KMS-11 (cell line): ENCODE results near the gene ELN.
A peak's percentile ranks its signal among the peaks of the same experiment; 100 is the strongest.
"Not testable (repeated sequence)": the region's sequence is repeated elsewhere in the genome, so short reads cannot be mapped to it uniquely, and the experiment has no call there.

Experiments used
- H2AFZ ChIP-seq: fragments of 200-600 bp; sonication (generic); 2 replicates; pipeline ENCODE4 v1.6.1; 2016; ENCODE audit warnings: antibody characterized with exemption, mixed run types, low read depth
- H3K27ac ChIP-seq: fragments of 200-600 bp; sonication (generic); 2 replicates; pipeline ENCODE4 v1.6.1; 2016; ENCODE audit warnings: mild to moderate bottlenecking, mixed run types
- H3K27me3 ChIP-seq: fragments of 200-600 bp; sonication (generic); 2 replicates; pipeline ENCODE4 v1.6.1; 2017; ENCODE audit warnings: mild to moderate bottlenecking, low read depth, mixed run types, moderate library complexity; ENCODE audit not compliant: insufficient read depth
- H3K36me3 ChIP-seq: fragments of 200-600 bp; sonication (generic); 2 replicates; pipeline ENCODE4 v1.6.1; 2017; ENCODE audit warnings: mild to moderate bottlenecking, mixed run types; ENCODE audit not compliant: insufficient read depth
- H3K4me1 ChIP-seq: fragments of 200-600 bp; sonication (generic); 2 replicates; pipeline ENCODE4 v1.6.1; 2016; ENCODE audit warnings: mild to moderate bottlenecking, low read depth, mixed run types; ENCODE audit not compliant: poor library complexity, severe bottlenecking
- H3K4me2 ChIP-seq: fragments of 200-600 bp; sonication (generic); 2 replicates; pipeline ENCODE4 v1.7.0; 2016; ENCODE audit warnings: mild to moderate bottlenecking, mixed run types
- H3K4me3 ChIP-seq: fragments of 200-600 bp; sonication (generic); IDR thresholded peaks from 2 replicates; pipeline ENCODE4 v1.6.1; 2017; ENCODE audit warnings: low read depth, low read length, mixed read lengths; ENCODE audit not compliant: insufficient read depth
- H3K79me2 ChIP-seq: fragments of 200-600 bp; sonication (generic); 2 replicates; pipeline ENCODE4 v1.6.1; 2016; ENCODE audit warnings: low read depth, mixed run types; ENCODE audit not compliant: insufficient read depth
- H3K9ac ChIP-seq: fragments of 200-600 bp; sonication (generic); 2 replicates; pipeline ENCODE4 v1.6.1; 2016; ENCODE audit warnings: mild to moderate bottlenecking, mixed run types
- H4K20me1 ChIP-seq: fragments of 200-600 bp; sonication (generic); 2 replicates; pipeline ENCODE4 v1.6.1; 2016; ENCODE audit warnings: mild to moderate bottlenecking, mixed run types; ENCODE audit not compliant: insufficient read depth
- CTCF ChIP-seq: fragments of 200-600 bp; sonication (generic); conservative IDR thresholded peaks from 2 replicates; pipeline ENCODE4 v1.6.1; 2017; ENCODE audit warnings: low read depth, mild to moderate bottlenecking, antibody characterized with exemption, low read length, moderate library complexity, mixed read lengths

Gene ELN

GRCh38 chr7:74027683-74028320, at the start of gene ELN:
ELN (plus strand) TSS chr7:74028173; CDS start chr7:74028188, 15 bp downstream.
- H3K9ac ChIP-seq: no peak within 1 kb of the TSS
- no peak for TF ChIP-seq CTCF

GRCh38 chr7:73978661-73979563, 49.1 kb upstream of the ELN start:
- H4K20me1 ChIP-seq: no peaks in the 10 kb centered on the region
- no peak overlapping the region for H3K9ac ChIP-seq
- H3K4me1 ChIP-seq: no peaks in the 10 kb centered on the region
- no peaks in the 10 kb centered on the region for H3K79me2 ChIP-seq
- no peaks in the 10 kb centered on the region; the same call in 1 of the 2 replicates for H3K27me3 ChIP-seq
- no peak overlapping the region for H3K4me3 ChIP-seq
- 0 out of 2 replicates have a peak, but pooled peaks have one; percentile 28 for TF ChIP-seq CTCF
- H3K4me2 ChIP-seq: no peak overlapping the region
- no peaks in the 10 kb centered on the region for H3K36me3 ChIP-seq
- no peak overlapping the region for H3K27ac ChIP-seq
- no peak overlapping the region for H2AFZ ChIP-seq

More at GRCh38 chr7:74027683-74028320, at the start of gene ELN:
- H3K4me2 ChIP-seq: no peak within 1 kb of the TSS
- H3K4me3 ChIP-seq: no peak within 1 kb of the TSS
- no peaks in the 10 kb centered on the region for H4K20me1 ChIP-seq
- H3K27ac ChIP-seq: no peak within 1 kb of the TSS
- H3K36me3 ChIP-seq: no peaks in the 10 kb centered on the region
- H2AFZ ChIP-seq: no peak within 1 kb of the TSS
- no peaks in the 10 kb centered on the region for H3K79me2 ChIP-seq
- H3K27me3 ChIP-seq: peaks cover 92% of the 10 kb centered on the region
- no peaks in the 10 kb centered on the region for H3K4me1 ChIP-seq

GRCh38 chr7:73979656-73980055, 48.3 kb upstream of the ELN start:
- H3K27ac ChIP-seq, H3K4me1 ChIP-seq, H3K36me3 ChIP-seq, H3K79me2 ChIP-seq, H4K20me1 ChIP-seq, H3K27me3 ChIP-seq, H3K4me2 ChIP-seq, H2AFZ ChIP-seq, H3K9ac ChIP-seq, H3K4me3 ChIP-seq: not testable (repeated sequence)

GRCh38 chr7:73980206-73980605, 47.8 kb upstream of the ELN start:
- Histone ChIP-seq H3K4me1 (no peaks in the 10 kb centered on the region), H3K27ac (no peak overlapping the region), H3K4me3 (no peak overlapping the region), H2AFZ (no peak overlapping the region), H4K20me1 (no peaks in the 10 kb centered on the region), H3K79me2 (no peaks in the 10 kb centered on the region), H3K36me3 (no peaks in the 10 kb centered on the region), H3K9ac (no peak overlapping the region), H3K4me2 (no peak overlapping the region), H3K27me3 (no peaks in the 10 kb centered on the region; the same call in 1 of the 2 replicates)
- no peak for TF ChIP-seq CTCF

GRCh38 chr7:73981933-73982332, 46.0 kb upstream of the ELN start:
- Histone ChIP-seq H3K79me2 (no peaks in the 10 kb centered on the region), H3K27me3 (no peaks in the 10 kb centered on the region; the same call in 1 of the 2 replicates), H3K36me3 (no peaks in the 10 kb centered on the region), H2AFZ (no peak overlapping the region), H3K27ac (no peak overlapping the region), H3K9ac (no peak overlapping the region), H3K4me3 (no peak overlapping the region), H3K4me2 (no peak overlapping the region), H3K4me1 (no peaks in the 10 kb centered on the region), H4K20me1 (no peaks in the 10 kb centered on the region)
- no peak for TF ChIP-seq CTCF
